GM12874 (cell line): ENCODE data around the gene TMEM38A.

Experiments used
- TF ChIP-seq, protein P1 (sequence below): IDR thresholded peaks from 2 replicates; pipeline ENCODE4 v1.5.1; 2011; ENCODE audit warnings: low read depth, mild to moderate bottlenecking, control low read depth, low read length, moderate library complexity; ENCODE audit not compliant: insufficient read depth

TMEM38A gene

DNA sequence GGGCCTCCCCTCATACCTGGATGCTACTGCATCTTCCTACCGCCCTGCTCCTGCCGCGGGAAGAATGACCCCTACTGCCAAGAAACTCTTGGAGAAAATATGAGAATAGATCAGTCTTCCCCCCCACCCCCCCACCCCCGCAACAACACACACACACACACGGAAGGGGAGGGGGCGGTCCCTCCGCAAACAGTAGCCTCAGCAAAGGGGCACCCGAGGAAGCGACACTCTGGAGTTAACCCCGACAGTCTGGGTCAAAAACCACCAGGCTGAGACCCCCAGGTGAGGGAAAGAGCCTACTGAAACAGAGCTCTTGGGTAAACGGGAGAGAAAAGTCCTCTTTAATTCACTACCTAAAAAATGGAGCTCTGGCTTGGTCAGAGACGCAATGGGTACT lies 34.1 kb upstream of the TMEM38A start:
- TF ChIP-seq, protein P1, sequence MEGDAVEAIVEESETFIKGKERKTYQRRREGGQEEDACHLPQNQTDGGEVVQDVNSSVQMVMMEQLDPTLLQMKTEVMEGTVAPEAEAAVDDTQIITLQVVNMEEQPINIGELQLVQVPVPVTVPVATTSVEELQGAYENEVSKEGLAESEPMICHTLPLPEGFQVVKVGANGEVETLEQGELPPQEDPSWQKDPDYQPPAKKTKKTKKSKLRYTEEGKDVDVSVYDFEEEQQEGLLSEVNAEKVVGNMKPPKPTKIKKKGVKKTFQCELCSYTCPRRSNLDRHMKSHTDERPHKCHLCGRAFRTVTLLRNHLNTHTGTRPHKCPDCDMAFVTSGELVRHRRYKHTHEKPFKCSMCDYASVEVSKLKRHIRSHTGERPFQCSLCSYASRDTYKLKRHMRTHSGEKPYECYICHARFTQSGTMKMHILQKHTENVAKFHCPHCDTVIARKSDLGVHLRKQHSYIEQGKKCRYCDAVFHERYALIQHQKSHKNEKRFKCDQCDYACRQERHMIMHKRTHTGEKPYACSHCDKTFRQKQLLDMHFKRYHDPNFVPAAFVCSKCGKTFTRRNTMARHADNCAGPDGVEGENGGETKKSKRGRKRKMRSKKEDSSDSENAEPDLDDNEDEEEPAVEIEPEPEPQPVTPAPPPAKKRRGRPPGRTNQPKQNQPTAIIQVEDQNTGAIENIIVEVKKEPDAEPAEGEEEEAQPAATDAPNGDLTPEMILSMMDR, result no peak

- TF ChIP-seq, protein P1, result no peak
These were observed 33.6 kb upstream of the TMEM38A start for GRCh38 chr19:16627193-16627927.

- TF ChIP-seq, protein P1, result no peak
These were observed 33.1 kb upstream of the TMEM38A start for GRCh38 chr19:16627928-16628182.

GRCh38 chr19:16628183-16628983 lies 32.6 kb upstream of the TMEM38A start, which contains the start of gene MED26:
Gene MED26, minus strand, starts transcription at chr19:16628204. Its CDS starts 261 bp downstream, at chr19:16627943.
- TF ChIP-seq, protein P1, result 0 out of 2 replicates have a peak, but pooled peaks have one; percentile 1

- TF ChIP-seq, protein P1, result no peak
These were observed 31.8 kb upstream of the TMEM38A start for GRCh38 chr19:16628984-16629691.

DNA sequence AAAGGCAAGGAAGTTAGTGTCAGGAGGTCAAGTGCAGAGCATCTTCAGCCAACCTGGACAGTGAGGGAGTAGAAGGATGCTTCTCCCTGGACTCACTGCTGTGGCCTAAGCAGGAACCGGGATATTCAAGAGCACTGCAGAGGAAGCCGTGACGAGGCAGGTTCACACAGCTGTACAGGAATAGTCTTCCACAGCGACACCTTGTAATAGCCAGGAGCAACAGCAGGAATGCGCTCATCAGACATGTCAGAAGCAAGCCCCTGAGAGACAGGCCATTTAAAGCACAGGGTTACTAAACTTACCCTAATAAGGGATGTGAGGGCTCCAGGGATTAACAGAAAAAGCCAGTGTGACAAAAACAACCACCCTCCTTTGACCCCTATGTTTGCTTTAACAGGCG lies 29.5 kb upstream of the TMEM38A start:
- TF ChIP-seq, protein P1, result no peak

DNA sequence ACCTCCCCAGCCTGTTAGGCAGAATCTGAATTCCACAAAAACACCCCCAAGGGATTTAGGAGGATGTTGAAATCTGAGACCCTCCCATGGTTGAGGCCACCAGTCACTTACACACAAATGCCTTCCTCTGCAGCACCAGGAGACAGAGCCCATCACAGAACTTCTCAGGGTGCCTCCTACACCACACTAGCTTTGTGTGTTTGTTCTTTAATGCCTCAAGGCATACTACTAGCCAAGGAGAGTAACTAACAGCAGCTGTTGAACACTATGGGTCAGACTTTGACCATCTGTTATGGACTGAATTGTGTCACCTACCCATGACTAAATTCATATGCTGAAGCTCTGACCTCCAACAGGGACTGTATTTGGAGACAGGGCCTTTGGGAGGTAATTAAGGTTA lies 23.4 kb upstream of the TMEM38A start:
- TF ChIP-seq, protein P1, result no peak
